Non-pigmented ciliary epithelial cell (primary cell): ENCODE results near the gene SLC25A13.
"Not testable (repeated sequence)": the region's sequence is repeated elsewhere in the genome, so short reads cannot be mapped to it uniquely, and the experiment has no call there.

Source experiments
- DNase-seq: peaks from one replicate; pipeline ENCODE4 v3.0.0-alpha.2; 2010; ENCODE audit warnings: low read depth

SLC25A13 gene

DNA sequence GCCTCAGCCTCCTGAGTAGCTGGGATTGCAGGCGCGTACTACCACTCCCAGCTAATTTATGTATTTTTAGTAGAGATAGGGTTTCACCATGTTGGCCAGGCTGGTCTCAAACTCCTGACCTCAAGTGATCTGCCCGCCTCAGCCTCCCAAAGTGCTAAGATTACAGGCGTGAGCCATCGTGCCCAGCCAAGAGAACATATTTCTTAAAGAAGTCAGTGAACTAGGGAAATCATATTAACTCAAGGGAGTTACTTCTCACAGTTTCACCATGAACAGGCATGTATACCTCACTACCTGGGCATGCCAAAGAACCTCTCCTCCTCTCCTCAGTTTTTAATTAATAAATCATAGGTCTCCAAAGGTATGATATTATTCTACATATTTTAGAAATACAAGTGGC is 24.5 kb downstream of the SLC25A13 start:
- not testable (repeated sequence) for DNase-seq

DNA sequence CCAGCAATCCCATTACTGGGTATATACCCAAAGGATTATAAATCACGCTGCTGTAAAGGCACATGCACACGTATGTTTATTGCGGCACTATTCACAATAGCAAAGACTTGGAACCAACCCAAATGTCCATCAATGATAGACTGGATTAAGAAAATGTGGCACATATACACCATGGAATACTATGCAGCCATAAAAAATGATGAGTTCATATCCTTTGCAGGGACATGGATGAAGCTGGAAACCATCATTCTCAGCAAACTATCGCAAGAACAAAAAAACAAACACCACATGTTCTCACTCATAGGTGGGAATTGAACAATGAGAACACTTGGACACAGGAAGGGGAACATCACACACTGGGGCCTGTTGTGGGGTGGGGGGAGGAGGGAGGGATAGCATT is 28.0 kb downstream of the SLC25A13 start:
- not testable (repeated sequence) for DNase-seq

DNA sequence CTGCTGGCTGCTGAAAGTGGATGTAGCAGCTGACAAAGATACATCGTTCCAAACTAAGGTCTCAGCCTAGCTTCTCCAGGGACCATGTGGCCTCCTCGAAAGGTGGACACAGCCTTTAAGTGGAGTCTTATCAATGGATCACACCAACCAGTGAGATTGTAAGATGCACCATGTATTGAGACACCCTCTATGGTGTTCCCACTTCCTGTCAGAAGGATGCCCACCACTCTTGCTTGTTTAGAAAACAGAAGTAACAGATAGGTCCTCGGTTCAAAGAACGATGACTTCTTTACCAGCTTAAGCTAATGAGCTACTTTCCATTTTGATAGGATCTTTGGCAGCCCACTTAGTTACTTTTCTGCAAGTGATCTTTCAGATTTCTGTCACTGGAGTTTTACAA is 34.3 kb downstream of the SLC25A13 start:
- DNase-seq, result no peak

DNA sequence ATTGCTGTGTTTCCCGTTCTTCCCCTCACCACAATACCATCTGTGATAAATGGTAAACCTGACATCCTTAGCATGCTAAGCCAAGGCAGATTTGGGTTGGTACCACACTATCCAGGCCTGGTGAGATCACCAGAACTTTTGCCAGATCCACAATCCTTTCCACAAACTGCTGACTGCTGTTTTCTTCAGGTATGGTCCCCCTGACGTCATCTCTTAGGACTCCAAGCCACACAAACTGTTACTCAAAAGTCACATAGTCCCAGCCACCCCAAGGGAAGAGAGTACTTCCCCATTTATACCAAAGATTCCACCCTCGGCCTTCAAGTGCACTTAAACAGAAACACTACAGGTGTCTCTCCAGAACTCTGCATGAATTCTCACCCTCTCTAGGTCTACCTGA is 34.8 kb downstream of the SLC25A13 start:
- DNase-seq, result no peak

DNA sequence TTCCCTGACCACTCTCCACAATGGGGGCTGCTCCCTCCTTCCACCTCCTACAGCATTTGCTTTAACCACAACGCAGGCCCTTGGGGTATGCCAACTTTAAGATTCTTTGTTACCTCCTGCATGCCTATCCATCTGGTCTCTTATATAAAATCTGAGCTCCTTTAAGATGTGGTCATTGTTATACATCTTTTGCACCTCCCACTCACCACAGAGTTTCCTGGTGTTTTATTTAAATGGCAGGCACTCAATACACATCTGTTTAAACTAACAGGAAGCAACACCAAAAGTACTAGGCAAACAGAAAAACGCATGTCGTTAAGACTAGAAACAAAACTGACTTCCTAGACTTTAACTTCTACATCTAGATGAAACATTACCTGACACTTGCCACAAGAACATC is 36.3 kb downstream of the SLC25A13 start:
- no peak for DNase-seq

- DNase-seq, result no peak
Measured at GRCh38 chr7:96284835-96285234, 37.1 kb downstream of the SLC25A13 start.

DNA sequence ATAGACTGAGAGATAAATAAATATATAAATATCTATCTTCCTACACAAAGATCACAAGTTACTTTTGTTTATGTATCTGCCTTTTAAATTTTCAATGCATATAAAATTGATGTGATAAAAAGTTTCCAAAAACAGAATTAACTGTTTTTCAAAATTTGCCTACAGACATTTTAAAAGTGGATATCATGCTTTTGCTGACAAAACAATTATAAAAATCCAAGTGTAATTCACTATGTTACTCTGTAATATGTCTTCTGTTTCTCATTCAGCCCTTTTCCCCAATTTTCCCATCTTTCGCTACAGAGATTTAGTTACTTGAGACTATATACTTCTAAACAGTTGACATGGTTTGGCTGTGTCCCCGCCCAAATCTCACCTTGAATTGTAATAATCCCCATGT is 37.7 kb downstream of the SLC25A13 start:
- no peak for DNase-seq

DNA sequence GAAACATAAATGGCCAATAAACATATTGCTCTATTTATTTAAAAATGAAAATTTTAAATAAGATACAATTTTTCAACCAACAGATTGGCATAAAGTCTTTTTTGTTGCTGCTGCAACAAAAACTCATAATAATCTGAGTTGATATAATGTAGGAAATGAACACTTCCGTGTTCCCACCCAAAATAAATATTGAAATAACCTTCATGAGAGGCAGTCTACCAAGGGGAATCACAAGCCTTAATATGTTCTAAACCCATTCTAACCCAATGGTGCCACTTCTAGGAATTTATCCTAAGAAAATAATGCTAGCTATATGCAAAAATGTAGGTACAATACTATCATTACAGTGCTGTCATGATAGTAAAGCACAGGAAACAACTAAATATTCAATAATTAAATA is 39.1 kb downstream of the SLC25A13 start:
- no peak for DNase-seq

DNA sequence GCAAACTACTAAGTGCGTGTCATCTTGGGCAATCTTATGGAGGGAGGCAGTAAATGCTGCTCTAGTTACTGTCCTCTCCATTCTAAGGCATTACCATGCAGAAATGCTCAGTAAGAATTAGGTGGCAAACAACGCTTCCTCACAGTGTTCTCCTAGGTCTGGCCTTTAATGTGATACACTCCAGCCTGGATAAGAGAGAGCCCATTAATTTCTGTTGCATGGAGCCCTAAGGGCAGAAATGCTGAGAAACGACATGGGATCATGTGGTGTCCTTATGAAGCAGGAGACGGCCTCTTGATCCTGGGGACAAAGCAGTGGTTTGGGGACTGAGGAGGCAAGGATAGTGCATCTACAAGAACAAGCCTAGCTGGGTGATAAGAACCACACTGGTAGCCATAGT is 44.0 kb downstream of the SLC25A13 start:
- DNase-seq, result no peak

DNA sequence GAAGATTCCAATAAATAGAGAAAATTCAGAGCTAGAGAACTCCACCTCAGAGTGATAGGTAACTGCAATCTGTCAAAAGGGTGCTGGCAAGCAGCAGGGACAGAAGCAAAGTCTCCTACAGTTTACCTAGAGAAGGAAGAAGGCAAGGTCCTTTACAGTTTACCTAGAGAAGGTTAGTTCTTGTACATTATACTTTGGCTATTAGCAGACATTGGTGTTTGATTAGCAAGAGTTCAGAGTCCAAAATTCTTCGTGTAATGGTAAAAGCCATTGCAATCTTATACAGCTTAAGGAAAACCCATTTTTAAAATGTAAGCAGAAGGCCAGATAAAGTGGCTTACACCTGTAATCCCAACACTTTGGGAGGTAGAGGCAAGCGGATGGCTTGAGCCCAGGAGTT is 45.9 kb downstream of the SLC25A13 start:
- DNase-seq, result no peak

DNA sequence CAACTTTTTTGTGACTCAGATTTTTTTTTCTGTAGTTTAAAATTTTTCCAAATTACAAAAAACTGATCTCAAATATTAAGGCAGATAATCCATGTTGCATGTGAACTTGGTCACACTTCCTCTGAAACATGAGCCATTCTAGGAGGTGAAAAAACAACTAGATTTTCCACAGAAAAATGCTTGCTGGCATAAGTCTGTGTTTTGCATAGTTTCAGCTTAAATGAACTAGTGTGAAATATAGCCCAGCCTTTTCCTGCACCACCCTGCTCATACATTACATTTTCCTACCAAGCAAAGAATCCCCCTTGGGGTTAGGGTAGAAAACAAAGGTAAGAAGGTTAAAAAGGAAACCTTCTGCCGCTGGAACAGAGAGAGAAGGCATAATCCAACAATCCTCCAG is 48.2 kb downstream of the SLC25A13 start:
- no peak for DNase-seq

- no peak for DNase-seq
Measured at GRCh38 chr7:96269246-96269994, 52.5 kb downstream of the SLC25A13 start.

- no peak for DNase-seq
Measured at GRCh38 chr7:96266580-96266979, 55.3 kb downstream of the SLC25A13 start.

GRCh38 chr7:96266015-96266414 is 55.9 kb downstream of the SLC25A13 start:
- no peak for DNase-seq

GRCh38 chr7:96253964-96254363 is 67.9 kb downstream of the SLC25A13 start:
- DNase-seq, result no peak

DNA sequence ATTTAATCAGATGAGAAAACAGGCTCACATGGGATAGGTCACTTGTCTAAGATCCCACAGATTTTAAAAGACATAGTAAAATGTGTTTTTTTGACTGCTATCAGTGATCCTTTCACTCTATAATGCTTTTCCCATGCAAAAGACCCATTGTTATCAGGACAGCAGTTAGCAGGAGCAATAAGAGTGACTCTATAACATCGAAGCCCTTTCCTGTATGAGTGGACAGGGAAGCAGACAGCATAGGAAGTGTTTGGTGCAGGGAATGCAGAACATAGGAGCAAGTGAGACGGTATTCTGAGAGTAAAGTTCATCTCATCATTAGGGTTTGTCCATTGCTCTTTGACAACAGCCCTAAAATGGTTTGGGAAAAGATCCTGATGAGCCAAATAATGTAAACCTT is 68.5 kb downstream of the SLC25A13 start:
- DNase-seq, result no peak

GRCh38 chr7:96250776-96251361 is 71.0 kb downstream of the SLC25A13 start:
- no peak for DNase-seq

GRCh38 chr7:96248405-96248804 is 73.5 kb downstream of the SLC25A13 start:
- no peak for DNase-seq

DNA sequence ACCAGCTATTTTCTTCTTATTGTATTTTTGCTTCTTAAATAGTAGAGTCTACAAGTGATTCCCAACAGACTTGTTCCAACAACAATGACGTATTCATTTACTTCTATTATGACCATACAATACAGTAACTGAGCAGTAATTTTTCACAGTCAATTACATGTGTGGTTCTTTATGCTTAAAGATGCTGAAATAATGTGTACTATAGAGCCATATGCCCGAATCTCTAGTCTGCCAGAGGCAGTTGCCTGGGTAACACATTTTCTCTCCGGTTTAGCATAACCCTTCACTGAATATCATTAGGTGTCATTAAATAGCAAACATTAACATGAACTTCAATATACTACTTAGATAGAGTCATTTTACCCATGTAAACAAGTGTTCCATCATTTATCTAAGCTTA is 75.0 kb downstream of the SLC25A13 start:
- DNase-seq, result no peak

DNA sequence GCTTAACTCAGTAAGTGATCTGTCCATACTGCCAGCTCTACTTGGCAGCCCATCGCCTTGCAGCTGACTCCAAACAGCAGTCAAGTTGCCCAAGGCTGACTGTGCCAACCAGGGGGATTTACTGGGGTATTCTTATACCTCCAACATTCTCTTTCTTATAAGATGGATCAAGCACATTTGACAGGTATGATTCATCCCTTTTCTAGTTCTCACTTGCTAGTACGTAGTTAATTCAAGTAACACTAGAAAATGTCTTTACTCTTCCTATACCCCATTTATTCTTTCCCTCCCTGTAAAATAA is 77.0 kb downstream of the SLC25A13 start:
- no peak for DNase-seq

GRCh38 chr7:96244244-96244991 is 77.5 kb downstream of the SLC25A13 start:
- no peak for DNase-seq

DNA sequence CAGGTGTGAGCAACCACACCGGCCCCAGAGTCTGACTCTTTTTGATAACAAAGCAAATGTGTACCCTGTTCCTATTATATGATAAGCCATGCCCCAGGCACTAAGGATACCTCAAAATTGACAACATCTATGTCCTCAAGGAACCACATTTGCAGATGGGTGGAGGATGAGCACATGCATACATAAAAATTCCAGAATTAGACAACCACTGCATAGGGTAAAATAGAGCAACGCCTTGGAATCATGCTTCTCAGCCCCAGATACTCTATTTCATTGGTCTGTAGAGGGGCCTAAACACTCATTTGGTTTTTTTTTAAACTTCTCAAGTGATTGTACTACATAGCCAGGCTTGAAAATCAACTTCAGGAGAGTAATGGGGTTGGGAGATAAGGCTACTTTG is 78.7 kb downstream of the SLC25A13 start:
- no peak for DNase-seq

- DNase-seq, result no peak
Measured at GRCh38 chr7:96241855-96242254, 80.0 kb downstream of the SLC25A13 start.
